Measurements from ENCODE around the gene CLEC10A. TPM values are rescaled to one million over a fixed set of nuclear protein-coding genes. Genes with fewer than 3 reads are reported as not detected.
"Not testable (repeated sequence)": the region's sequence is repeated elsewhere in the genome, so short reads cannot be mapped to it uniquely, and the experiment has no call there.

Gene CLEC10A, protein sequence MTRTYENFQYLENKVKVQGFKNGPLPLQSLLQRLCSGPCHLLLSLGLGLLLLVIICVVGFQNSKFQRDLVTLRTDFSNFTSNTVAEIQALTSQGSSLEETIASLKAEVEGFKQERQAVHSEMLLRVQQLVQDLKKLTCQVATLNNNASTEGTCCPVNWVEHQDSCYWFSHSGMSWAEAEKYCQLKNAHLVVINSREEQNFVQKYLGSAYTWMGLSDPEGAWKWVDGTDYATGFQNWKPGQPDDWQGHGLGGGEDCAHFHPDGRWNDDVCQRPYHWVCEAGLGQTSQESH
- polyA plus RNA-seq (2013), result not detected in 2 replicates

DNA sequence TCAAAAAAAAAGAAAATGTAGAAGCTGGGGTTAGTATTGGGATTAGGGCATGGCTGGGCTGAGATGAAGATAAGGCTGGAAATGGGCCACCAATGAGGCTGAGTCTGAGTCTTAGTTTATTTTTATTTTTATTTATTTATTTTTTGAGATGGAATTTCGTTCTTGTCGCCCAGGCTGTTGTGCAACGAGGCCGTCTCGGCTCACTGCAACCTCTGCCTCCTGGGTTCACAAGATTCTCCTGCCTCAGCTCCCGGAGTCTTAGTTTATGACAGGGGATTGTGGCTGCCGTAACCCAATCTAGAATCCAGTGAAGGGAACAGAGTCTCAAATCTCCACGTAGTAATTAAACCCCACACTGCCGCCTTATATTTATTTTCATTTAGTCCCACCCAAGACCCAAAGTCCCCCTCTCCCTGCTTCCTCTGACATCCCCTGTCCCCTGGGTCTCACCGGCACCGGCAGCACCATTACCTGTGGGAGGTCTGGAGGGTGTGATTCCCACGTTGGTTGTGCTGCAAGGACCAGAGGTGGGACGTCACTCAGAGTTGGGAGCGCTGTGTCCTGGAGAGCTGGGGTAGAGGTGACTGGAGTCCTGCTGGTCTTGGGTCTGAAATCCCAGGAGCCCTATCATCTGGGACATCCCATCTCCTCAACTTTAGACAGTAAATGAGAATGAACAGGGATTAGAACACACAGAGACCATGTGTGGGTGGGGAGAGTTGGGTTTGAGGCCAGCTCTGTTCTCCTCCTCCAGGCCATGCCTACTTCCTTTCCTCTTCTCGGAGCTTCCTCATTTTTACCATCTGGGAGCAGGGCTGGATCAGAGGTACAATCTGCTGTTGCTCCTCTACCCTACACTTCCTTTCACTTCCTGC is at the start of gene CLEC10A:
Gene CLEC10A, minus strand, starts transcription at position 671 of the 875 bp plus-strand sequence. CDS start 1,439 bp downstream, outside the sequence.
- WGBS (ENCODE audit: extremely low coverage, insufficient coverage, insufficient read length), result no CpG with 5 or more reads among the region's 15 CpGs
- Histone ChIP-seq H2AK5ac (ENCODE audit: low read length) (no peak within 1 kb of the TSS), H4K91ac (ENCODE audit: low read depth, low read length) (no peak within 1 kb of the TSS)

DNA sequence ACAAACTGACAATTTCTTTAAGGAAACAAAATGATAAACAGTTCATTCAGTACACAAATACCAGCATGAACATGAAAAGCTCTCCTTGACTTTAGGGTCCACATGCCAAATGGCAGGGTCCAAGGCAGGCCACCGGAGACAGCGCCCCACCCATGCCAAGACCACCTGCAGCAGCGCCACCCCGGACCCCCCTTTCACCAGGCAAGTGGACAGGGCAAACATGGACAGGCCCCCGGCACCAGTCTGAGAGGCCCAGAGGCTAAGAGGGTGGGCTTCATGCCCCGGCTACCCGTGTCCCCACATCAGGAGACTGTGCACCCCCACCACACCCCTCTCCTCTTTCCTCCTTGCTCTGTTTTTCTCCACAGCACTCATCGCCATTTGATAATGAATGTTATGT is 49.3 kb upstream of the CLEC10A start:
- Histone ChIP-seq H3K23ac (ENCODE audit: low read length) (no peak overlapping the region), H3K27ac (ENCODE audit: low read depth, low read length) (no peak overlapping the region), H2BK120ac (ENCODE audit: insufficient read depth, low read length, poor library complexity) (no peak overlapping the region), H4K12ac (ENCODE audit: low read depth, low read length) (no peak overlapping the region), H3K9ac (ENCODE audit: low read length) (no peak overlapping the region), H3K27me3 (ENCODE audit: insufficient read depth, low read length) (no peaks in the 10 kb centered on the region), H3K4me2 (ENCODE audit: low read length) (no peak overlapping the region), H3K18ac (ENCODE audit: low read length) (no peak overlapping the region), H2AFZ (ENCODE audit: insufficient read depth, low read length, poor library complexity) (no peak overlapping the region), H3K36me3 (ENCODE audit: control insufficient read depth in 1 of 2, insufficient read depth in 2 of 2, low read length in 2 of 2) (no peaks in the 10 kb centered on the region), H3K4me1 (ENCODE audit: control insufficient read depth in 1 of 2, insufficient read depth in 2 of 2, low read length in 2 of 2) (peaks cover 2 to 5% of the 10 kb centered on the region in 2 experiments), H3K9me3 (ENCODE audit: insufficient read depth, low read depth, low read length) (no peaks in the 10 kb centered on the region), H3K4me3 (ENCODE audit: low read depth, low read length) (no peak overlapping the region), H3K79me1 (ENCODE audit: low read length) (no peaks in the 10 kb centered on the region), H3K14ac (ENCODE audit: low read length) (no peak overlapping the region), H2AK5ac (ENCODE audit: low read length) (no peak overlapping the region), H4K91ac (ENCODE audit: low read depth, low read length) (no peak overlapping the region), H3K4ac (ENCODE audit: low read depth, low read length) (no peak overlapping the region), H2BK5ac (ENCODE audit: low read depth, low read length, poor library complexity) (no peak overlapping the region), H4K8ac (ENCODE audit: low read depth, low read length) (no peak overlapping the region), H3K79me2 (ENCODE audit: control insufficient read depth, insufficient read depth, low read length, poor library complexity) (no peaks in the 10 kb centered on the region), H2BK12ac (ENCODE audit: low read length) (no peak overlapping the region)
- no peak for DNase-seq
- WGBS (ENCODE audit: extremely low coverage, insufficient coverage, insufficient read length), result no CpG with 5 or more reads among the region's 8 CpGs

More for the DNA sequence above, at the start of gene CLEC10A:
- Histone ChIP-seq H3K14ac (ENCODE audit: low read length) (no peak within 1 kb of the TSS), H3K4me1 (ENCODE audit: control insufficient read depth in 1 of 2, insufficient read depth in 2 of 2, low read length in 2 of 2) (no peaks in the 10 kb centered on the region), H3K4me2 (ENCODE audit: low read length) (no peak within 1 kb of the TSS), H3K18ac (ENCODE audit: low read length) (no peak within 1 kb of the TSS), H3K4ac (ENCODE audit: low read depth, low read length) (no peak within 1 kb of the TSS), H3K36me3 (ENCODE audit: control insufficient read depth in 1 of 2, insufficient read depth in 2 of 2, low read length in 2 of 2) (no peaks in the 10 kb centered on the region), H3K27me3 (ENCODE audit: insufficient read depth, low read length) (no peaks in the 10 kb centered on the region), H3K79me1 (ENCODE audit: low read length) (no peaks in the 10 kb centered on the region), H3K23ac (ENCODE audit: low read length) (no peak within 1 kb of the TSS), H4K8ac (ENCODE audit: low read depth, low read length) (no peak within 1 kb of the TSS), H3K27ac (ENCODE audit: low read depth, low read length) (no peak within 1 kb of the TSS), H4K12ac (ENCODE audit: low read depth, low read length) (no peak within 1 kb of the TSS), H2AFZ (ENCODE audit: insufficient read depth, low read length, poor library complexity) (no peak within 1 kb of the TSS), H3K9ac (ENCODE audit: low read length) (peak within 1 kb of the TSS; percentile 48), H3K79me2 (ENCODE audit: control insufficient read depth, insufficient read depth, low read length, poor library complexity) (no peaks in the 10 kb centered on the region), H2BK120ac (ENCODE audit: insufficient read depth, low read length, poor library complexity) (no peak within 1 kb of the TSS), H2BK12ac (ENCODE audit: low read length) (no peak within 1 kb of the TSS), H3K9me3 (ENCODE audit: insufficient read depth, low read depth, low read length) (no peaks in the 10 kb centered on the region), H3K4me3 (ENCODE audit: low read depth, low read length) (no peak within 1 kb of the TSS), H2BK5ac (ENCODE audit: low read depth, low read length, poor library complexity) (no peak within 1 kb of the TSS)
- DNase-seq, result no peak

DNA sequence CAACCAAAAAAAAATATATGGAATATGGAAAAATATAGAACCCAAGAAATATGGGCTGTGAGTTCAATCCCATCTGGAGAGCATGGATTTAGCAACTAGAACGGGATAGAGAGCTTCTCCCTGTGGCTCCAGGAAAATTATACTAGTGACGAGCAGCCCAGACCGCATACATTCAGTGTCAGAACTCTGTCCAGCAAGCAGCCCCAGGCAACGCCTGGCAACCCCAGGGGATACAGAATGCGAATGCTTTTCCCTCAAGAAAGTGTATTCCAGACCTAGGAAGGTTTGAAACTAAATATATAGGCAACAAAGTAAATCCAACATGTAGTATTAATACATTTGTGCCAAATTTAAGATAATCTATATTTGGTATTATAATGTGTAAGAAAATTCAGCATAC is 48.1 kb upstream of the CLEC10A start:
- peaks cover 2 to 3% of the 10 kb centered on the region in 2 experiments for H3K4me1 ChIP-seq (ENCODE audit: control insufficient read depth in 1 of 2, insufficient read depth in 2 of 2, low read length in 2 of 2)
- H3K79me2 ChIP-seq (ENCODE audit: control insufficient read depth, insufficient read depth, low read length, poor library complexity), result no peaks in the 10 kb centered on the region
- no peak overlapping the region for H3K4ac ChIP-seq (ENCODE audit: low read depth, low read length)
- DNase-seq, result no peak
- no peak overlapping the region for H4K8ac ChIP-seq (ENCODE audit: low read depth, low read length)
- H3K9me3 ChIP-seq (ENCODE audit: insufficient read depth, low read depth, low read length), result no peaks in the 10 kb centered on the region
- no peak overlapping the region for H4K12ac ChIP-seq (ENCODE audit: low read depth, low read length)
- no peak overlapping the region for H3K27ac ChIP-seq (ENCODE audit: low read depth, low read length)
- no peaks in the 10 kb centered on the region for H3K36me3 ChIP-seq (ENCODE audit: control insufficient read depth in 1 of 2, insufficient read depth in 2 of 2, low read length in 2 of 2)
- H3K23ac ChIP-seq (ENCODE audit: low read length), result no peak overlapping the region
- no peak overlapping the region for H4K91ac ChIP-seq (ENCODE audit: low read depth, low read length)
- H2AK5ac ChIP-seq (ENCODE audit: low read length), result no peak overlapping the region
- H3K27me3 ChIP-seq (ENCODE audit: insufficient read depth, low read length), result no peaks in the 10 kb centered on the region
- no peak overlapping the region for H2AFZ ChIP-seq (ENCODE audit: insufficient read depth, low read length, poor library complexity)
- no peak overlapping the region for H3K14ac ChIP-seq (ENCODE audit: low read length)
- H3K4me2 ChIP-seq (ENCODE audit: low read length), result no peak overlapping the region
- no peak overlapping the region for H2BK12ac ChIP-seq (ENCODE audit: low read length)
- H3K9ac ChIP-seq (ENCODE audit: low read length), result no peak overlapping the region
- no peak overlapping the region for H3K4me3 ChIP-seq (ENCODE audit: low read depth, low read length)
- no peak overlapping the region for H3K18ac ChIP-seq (ENCODE audit: low read length)
- WGBS (ENCODE audit: extremely low coverage, insufficient coverage, insufficient read length), result no CpG with 5 or more reads among the region's 5 CpGs
- no peaks in the 10 kb centered on the region for H3K79me1 ChIP-seq (ENCODE audit: low read length)
- no peak overlapping the region for H2BK120ac ChIP-seq (ENCODE audit: insufficient read depth, low read length, poor library complexity)
- H2BK5ac ChIP-seq (ENCODE audit: low read depth, low read length, poor library complexity), result no peak overlapping the region

DNA sequence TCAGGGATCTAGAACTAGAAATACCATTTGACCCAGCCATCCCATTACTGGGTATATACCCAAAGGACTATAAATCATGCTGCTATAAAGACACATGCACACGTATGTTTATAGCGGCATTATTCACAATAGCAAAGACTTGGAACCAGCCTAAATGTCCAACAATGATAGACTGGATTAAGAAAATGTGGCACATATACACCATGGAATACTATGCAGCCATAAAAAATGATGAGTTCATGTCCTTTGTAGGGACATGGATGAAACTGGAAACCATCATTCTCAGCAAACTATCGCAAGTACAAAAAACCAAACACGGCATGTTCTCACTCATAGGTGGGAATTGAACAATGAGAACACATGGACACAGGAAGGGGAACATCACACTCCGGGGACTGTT is 47.5 kb upstream of the CLEC10A start:
- not testable (repeated sequence) for H3K27ac ChIP-seq (ENCODE audit: low read depth, low read length); H2BK12ac ChIP-seq (ENCODE audit: low read length); H3K4me3 ChIP-seq (ENCODE audit: low read depth, low read length); H2AK5ac ChIP-seq (ENCODE audit: low read length); H3K4me2 ChIP-seq (ENCODE audit: low read length); H3K9ac ChIP-seq (ENCODE audit: low read length); H2BK5ac ChIP-seq (ENCODE audit: low read depth, low read length, poor library complexity); H3K14ac ChIP-seq (ENCODE audit: low read length); DNase-seq; H3K79me2 ChIP-seq (ENCODE audit: control insufficient read depth, insufficient read depth, low read length, poor library complexity); H4K12ac ChIP-seq (ENCODE audit: low read depth, low read length); H4K8ac ChIP-seq (ENCODE audit: low read depth, low read length); H3K9me3 ChIP-seq (ENCODE audit: insufficient read depth, low read depth, low read length); H4K91ac ChIP-seq (ENCODE audit: low read depth, low read length); H3K4ac ChIP-seq (ENCODE audit: low read depth, low read length); H3K4me1 ChIP-seq (ENCODE audit: control insufficient read depth in 1 of 2, insufficient read depth in 2 of 2, low read length in 2 of 2); H3K36me3 ChIP-seq (ENCODE audit: control insufficient read depth in 1 of 2, insufficient read depth in 2 of 2, low read length in 2 of 2); H3K23ac ChIP-seq (ENCODE audit: low read length); H2BK120ac ChIP-seq (ENCODE audit: insufficient read depth, low read length, poor library complexity); H3K27me3 ChIP-seq (ENCODE audit: insufficient read depth, low read length); H3K79me1 ChIP-seq (ENCODE audit: low read length); H3K18ac ChIP-seq (ENCODE audit: low read length); H2AFZ ChIP-seq (ENCODE audit: insufficient read depth, low read length, poor library complexity)
- WGBS (ENCODE audit: extremely low coverage, insufficient coverage, insufficient read length), result no CpG with 5 or more reads among the region's 5 CpGs
